Left lung (tissue), 10 donors: ENCODE measurements around the gene APPL1. TPM values are rescaled to one million over a fixed set of nuclear protein-coding genes. Genes with fewer than 3 reads are reported as not detected.

ENCODE experiments used
- ATAC-seq: fragments of 200-7000 bp; cut with Tn5 transposase; one replicate; pipeline ENCODE4 v1.9.1; 2020; ENCODE audit warnings: moderate library complexity
- DNase-seq, 4 donors: peaks; one replicate each; pipeline ENCODE4 v3.0.0-alpha.2; 2013 to 2020
- H3K27ac ChIP-seq, 2 donors: fragments of 200-600 bp; sonication (generic) in 1 of 2; one replicate each; pipeline versions ENCODE4 v1.5.0 to v1.8.0; 2020 to 2021
- H3K27me3 ChIP-seq, 2 donors: fragments of 200-600 bp; sonication (generic) in 1 of 2; one replicate each; pipeline versions ENCODE4 v1.5.0 to v1.8.0; 2020 to 2021
- H3K36me3 ChIP-seq, 2 donors: fragments of 200-600 bp; sonication (generic) in 1 of 2; one replicate each; pipeline versions ENCODE4 v1.5.0 to v1.8.0; 2020 to 2021
- H3K4me1 ChIP-seq, 2 donors: fragments of 200-600 bp; one replicate each; pipeline ENCODE4 v1.8.0; 2021
- H3K4me3 ChIP-seq, 2 donors: fragments of 200-600 bp; sonication (generic) in 1 of 2; one replicate each; pipeline versions ENCODE4 v1.5.0 to v1.8.0; 2020 to 2021; ENCODE audit warnings: mild to moderate bottlenecking in 1 of 2
- H3K9me3 ChIP-seq, 2 donors: fragments of 200-600 bp; sonication (generic) in 1 of 2; one replicate each; pipeline versions ENCODE4 v1.5.0 to v1.8.0; 2020 to 2021
- intact Hi-C, 2 donors: fragments of 100-400 bp; cut with DNase I; formaldehyde crosslinking; loops; one replicate each; pipeline versions ENCODE4 v1.11.2 to v1.14.2; 2022
- polyA plus RNA-seq, 6 donors: library from polyadenylated mRNA; unstranded; fragments of 120-200 nt; gene quantifications; one replicate each; pipeline ENCODE4 v1.2.1, GENCODE V29; 2013; ENCODE audit not compliant: insufficient read length in 6 of 6
- total RNA-seq, 2 donors: library from RNA; stranded (reverse); fragmentation: NEBNext Ultra II Directional; extraction: Animal tissue kit (Norgen Biotek cat#: 25700); gene quantifications; one replicate each; pipeline ENCODE4 v1.2.1, GENCODE V29; 2021
- TF ChIP-seq, protein P1 (sequence below), 2 donors: fragments of 200-600 bp; sonication (generic) in 1 of 2; IDR thresholded peaks; one replicate each; pipeline versions ENCODE4 v1.5.0 to v1.8.0; 2021; ENCODE audit warnings: antibody characterized with exemption in 2 of 2
- donor health status: DM: no; HTN: yes; CAD: no.
- donor health status: DM: no; HTN: no; CAD: no.

The APPL1 gene
- total and polyA plus RNA-seq, 8 donors = 35.8 to 51.0 (median 43.6) TPM

DNA sequence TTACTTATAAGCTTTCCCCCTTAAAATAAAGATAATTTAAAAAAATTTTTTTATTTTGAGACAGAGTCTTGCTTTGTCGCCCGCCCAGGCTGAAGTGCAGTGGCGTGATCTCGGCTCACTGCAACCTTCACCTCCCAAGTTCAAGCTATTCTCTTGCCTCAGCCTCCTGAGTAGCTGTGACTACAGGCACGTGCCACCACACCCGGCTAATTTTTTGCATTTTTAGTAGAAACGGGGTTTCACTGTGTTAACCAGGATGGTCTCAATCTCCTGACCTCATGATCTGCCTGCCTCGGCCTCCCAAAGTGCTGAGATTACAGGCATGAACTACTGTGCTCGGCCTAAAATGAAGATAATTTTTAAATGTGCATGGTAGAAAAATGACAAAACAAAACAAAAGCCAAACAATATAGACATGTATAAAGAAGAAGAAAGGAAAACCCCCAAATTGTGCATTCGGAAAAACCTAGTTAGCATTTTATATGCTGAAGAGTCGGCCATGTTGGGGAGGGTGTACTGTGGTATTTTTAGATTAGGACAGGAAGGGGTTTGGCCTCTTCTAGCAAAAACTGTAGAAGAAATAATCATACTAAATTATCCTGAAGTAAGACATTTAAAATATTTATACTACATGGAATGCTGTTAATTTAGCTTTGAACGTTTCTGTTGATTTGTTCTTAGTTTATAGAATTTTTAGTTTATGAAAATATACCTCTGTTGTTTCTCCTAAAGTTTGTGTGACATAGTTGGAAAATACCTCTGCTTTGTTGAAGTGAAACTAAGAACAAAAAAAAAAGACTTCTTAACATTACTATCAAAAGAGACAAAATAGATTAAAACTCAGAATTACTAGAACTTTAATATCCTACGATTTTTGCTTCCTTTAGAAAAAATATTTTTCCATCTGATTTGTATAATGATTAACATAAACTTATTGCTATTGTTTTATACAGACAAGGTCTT lies 7.4 kb downstream of the APPL1 start:
- H3K4me1 ChIP-seq = peaks cover 0 to 2% of the 10 kb centered on the region in 2 donors
- peaks cover 0 to 24% of the 10 kb centered on the region in 2 donors for H3K36me3 ChIP-seq
- TF ChIP-seq, protein P1, sequence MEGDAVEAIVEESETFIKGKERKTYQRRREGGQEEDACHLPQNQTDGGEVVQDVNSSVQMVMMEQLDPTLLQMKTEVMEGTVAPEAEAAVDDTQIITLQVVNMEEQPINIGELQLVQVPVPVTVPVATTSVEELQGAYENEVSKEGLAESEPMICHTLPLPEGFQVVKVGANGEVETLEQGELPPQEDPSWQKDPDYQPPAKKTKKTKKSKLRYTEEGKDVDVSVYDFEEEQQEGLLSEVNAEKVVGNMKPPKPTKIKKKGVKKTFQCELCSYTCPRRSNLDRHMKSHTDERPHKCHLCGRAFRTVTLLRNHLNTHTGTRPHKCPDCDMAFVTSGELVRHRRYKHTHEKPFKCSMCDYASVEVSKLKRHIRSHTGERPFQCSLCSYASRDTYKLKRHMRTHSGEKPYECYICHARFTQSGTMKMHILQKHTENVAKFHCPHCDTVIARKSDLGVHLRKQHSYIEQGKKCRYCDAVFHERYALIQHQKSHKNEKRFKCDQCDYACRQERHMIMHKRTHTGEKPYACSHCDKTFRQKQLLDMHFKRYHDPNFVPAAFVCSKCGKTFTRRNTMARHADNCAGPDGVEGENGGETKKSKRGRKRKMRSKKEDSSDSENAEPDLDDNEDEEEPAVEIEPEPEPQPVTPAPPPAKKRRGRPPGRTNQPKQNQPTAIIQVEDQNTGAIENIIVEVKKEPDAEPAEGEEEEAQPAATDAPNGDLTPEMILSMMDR (IDR thresholded peaks at IDR 0.05) = no peak
- no peak overlapping the region for H3K4me3 ChIP-seq
- H3K27ac ChIP-seq = no peak overlapping the region
- intact Hi-C loops = no loop called here
- no peaks in the 10 kb centered on the region for H3K27me3 ChIP-seq
- DNase-seq (no peak), ATAC-seq (no peak)
- no peaks in the 10 kb centered on the region for H3K9me3 ChIP-seq

- TF ChIP-seq, protein P1 (IDR thresholded peaks at IDR 0.05) = no peak
- intact Hi-C loops = no loop called here
- Histone ChIP-seq H3K4me3 (no peak overlapping the region), H3K27ac (no peak overlapping the region), H3K27me3 (no peaks in the 10 kb centered on the region), H3K36me3 (peaks cover 0 to 96% of the 10 kb centered on the region in 2 donors), H3K9me3 (no peaks in the 10 kb centered on the region), H3K4me1 (no peaks in the 10 kb centered on the region)
- no peak for DNase-seq
- no peak for ATAC-seq
These were observed 17.4 kb downstream of the APPL1 start for GRCh38 chr3:57244946-57245345.

- H3K4me1 ChIP-seq = no peaks in the 10 kb centered on the region
- intact Hi-C loops = no loop called here
- no peaks in the 10 kb centered on the region for H3K27me3 ChIP-seq
- H3K9me3 ChIP-seq = no peaks in the 10 kb centered on the region
- no peak overlapping the region for H3K4me3 ChIP-seq
- H3K27ac ChIP-seq = no peak overlapping the region
- TF ChIP-seq, protein P1 (IDR thresholded peaks at IDR 0.05) = no peak
- peaks cover 0 to 79% of the 10 kb centered on the region in 2 donors for H3K36me3 ChIP-seq
- DNase-seq (no peak), ATAC-seq (no peak)
These were observed 24.9 kb downstream of the APPL1 start for GRCh38 chr3:57252404-57252803.

DNA sequence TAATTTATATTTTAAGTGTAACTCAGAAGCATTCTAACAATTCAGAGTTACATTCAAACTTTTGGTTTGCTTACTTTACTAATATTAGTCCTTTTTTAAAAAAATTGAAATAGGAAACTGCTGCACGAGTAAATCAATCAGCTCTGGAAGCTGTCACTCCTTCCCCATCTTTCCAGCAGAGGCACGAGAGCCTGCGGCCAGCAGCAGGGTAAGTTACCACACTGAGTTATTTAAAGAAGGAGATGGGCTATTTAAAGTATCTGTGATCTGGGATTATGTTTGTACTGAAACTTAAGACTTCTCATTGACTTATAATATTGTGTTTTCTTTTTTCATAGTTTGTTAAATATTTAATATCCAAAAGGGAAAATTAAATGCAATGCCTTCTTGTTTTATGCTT lies 29.3 kb downstream of the APPL1 start:
- Histone ChIP-seq H3K4me1 (no peaks in the 10 kb centered on the region), H3K27ac (no peak overlapping the region), H3K9me3 (no peaks in the 10 kb centered on the region), H3K36me3 (peaks cover 0 to 85% of the 10 kb centered on the region in 2 donors), H3K4me3 (no peak overlapping the region), H3K27me3 (no peaks in the 10 kb centered on the region)
- ATAC-seq (no peak), DNase-seq (no peak)
- TF ChIP-seq, protein P1 (IDR thresholded peaks at IDR 0.05) = no peak
- intact Hi-C loops = no loop called here

GRCh38 chr3:57257678-57258077 lies 30.1 kb downstream of the APPL1 start:
- no peak overlapping the region for H3K27ac ChIP-seq
- H3K36me3 ChIP-seq = peaks cover 0 to 83% of the 10 kb centered on the region in 2 donors
- intact Hi-C loops = no loop called here
- ATAC-seq = no peak
- H3K4me3 ChIP-seq = no peak overlapping the region
- no peak for DNase-seq
- H3K9me3 ChIP-seq = no peaks in the 10 kb centered on the region
- H3K4me1 ChIP-seq = no peaks in the 10 kb centered on the region
- no peaks in the 10 kb centered on the region for H3K27me3 ChIP-seq
- TF ChIP-seq, protein P1 (IDR thresholded peaks at IDR 0.05) = no peak
